Fibroblast of upper back skin (primary cell): ENCODE measurements around the gene HSD3B7.
"Not testable (repeated sequence)": the region's sequence is repeated elsewhere in the genome, so short reads cannot be mapped to it uniquely, and the experiment has no call there.

Experiments
- DNase-seq: peaks from one replicate; pipeline ENCODE4 v3.0.0-alpha.2; 2013

The HSD3B7 gene

DNA sequence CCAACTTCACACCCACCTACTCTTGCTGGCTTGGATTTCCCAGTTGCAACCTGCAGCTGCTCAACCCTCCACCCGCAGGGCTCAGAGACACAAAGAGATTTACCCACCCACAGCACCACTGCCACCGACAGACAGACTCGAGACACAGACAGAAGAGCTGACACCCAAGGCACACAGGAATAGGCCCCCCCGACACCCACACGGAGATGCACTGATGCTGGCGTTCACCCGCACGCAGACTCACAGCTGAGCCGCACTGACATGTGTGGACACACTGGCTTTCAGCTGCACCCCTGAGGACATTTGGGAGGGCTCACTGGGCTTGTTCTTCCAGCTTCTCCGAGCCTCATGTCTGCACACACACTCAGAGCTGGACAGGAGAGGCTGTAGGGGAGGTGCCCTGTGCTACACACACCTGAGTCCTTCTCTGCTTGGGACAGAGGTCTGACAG is 17.3 kb downstream of the HSD3B7 start:
- no peak for DNase-seq

DNA sequence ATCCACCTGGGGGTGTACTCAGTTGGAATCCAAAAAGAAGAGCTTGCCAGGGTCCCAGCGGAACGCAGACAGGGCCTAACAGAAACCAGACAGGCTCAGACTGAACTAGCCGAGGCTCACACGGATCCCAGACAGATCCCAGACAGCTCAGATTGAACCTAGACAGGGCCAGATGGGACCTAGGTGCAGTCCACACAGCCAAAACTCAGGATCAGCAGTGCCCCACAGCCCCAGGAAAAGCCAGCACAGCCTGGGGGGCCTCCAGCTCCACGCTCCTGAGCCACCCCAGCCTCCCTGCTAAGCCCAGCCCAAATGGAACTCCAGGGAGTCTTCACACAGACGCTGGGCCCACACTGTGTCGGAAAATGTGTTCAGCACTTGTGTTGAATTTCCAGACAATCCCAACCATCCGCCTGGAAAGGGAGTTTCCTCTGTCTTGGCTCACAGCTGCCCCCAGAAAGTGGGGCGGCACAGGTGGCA is 17.9 kb downstream of the HSD3B7 start:
- peak; percentile 61 for DNase-seq

DNA sequence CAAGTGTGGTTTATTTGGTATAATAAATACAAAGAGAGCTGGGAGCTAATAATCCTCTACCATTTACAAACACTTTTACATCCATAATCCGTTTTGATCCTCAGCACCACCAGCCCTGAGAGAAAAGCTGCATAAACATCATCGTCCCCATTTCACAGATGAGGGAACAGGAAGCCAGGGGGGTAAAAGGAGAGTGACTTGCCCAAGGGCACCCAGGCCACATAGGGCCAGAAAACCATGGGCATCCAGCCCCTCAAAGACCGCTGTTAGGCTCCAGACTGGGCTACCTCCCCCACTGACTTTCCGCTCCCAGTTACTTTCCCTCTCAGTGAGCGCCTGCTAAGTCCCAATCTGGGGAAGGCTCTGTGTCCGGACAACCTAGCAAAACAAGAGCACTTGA is 18.7 kb downstream of the HSD3B7 start:
- DNase-seq, result no peak

DNA sequence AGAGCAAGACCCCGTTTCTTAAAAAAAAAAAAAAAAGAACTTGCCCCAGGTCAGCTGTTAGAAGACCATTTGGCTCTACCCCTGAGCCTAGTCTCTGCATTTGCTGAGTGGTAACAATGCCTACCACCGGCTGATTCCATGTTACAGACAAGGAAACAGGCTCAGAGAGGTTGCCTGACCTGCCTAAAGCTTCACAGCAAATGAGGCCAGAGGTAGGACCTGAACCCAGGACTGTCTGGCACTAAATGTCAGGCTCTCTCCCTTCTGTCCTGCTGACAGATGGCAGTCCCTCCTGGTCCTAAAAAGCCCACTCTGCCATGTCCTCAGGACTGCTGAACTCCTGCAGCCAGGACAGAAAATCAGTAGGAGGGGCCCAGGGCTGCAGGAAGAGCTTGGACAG is 19.7 kb downstream of the HSD3B7 start:
- DNase-seq, result no peak

DNA sequence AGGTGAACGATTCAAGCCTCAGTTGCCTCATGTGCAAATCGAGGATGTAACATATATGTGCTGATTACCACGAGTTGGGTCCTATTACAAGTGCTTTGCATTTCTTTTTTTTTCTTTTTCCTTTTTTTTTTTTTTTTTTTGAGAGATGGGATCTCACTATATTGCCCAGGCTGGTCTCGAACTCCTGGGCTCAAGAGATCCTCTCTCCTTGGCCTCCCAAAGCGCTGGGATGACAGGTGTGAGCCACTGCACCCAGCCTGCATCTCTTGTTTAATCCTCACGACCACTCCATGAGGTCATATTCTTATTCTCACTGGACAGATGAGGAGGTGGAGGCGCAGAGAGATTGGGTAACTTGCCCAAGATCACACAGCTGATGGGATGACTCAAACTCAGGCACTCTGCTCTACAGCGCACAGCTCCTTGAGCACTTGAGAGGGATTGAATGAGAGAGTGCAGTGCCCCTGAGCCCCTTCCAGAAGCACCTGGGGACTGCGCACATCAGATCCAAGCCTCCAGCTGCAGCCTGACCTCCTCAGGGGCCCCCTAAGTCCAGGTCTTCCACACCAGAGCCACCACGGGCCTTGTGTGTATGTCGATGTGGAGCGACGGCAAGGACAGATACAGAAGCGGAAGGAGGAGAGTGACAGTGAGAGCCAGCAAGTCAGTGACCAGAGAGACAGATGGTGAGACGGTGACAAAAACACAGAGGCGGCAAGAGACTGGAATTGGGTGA is 20.5 kb downstream of the HSD3B7 start:
- no peak for DNase-seq

DNA sequence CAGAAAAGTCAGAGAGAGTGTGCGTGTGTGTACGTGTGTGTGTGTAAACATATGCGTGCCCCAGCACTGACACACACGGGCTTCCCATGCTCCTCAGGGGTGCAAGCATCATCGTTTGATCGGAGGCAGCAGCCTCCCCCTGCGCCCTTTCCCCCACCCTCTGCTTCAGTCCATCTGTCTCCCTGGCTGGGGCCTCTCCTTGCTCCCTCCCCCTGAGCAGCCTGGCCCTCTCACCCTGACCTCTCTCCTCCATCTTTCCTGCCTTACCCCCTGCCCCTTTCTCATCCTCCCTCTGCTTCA is 21.0 kb downstream of the HSD3B7 start:
- no peak for DNase-seq

DNA sequence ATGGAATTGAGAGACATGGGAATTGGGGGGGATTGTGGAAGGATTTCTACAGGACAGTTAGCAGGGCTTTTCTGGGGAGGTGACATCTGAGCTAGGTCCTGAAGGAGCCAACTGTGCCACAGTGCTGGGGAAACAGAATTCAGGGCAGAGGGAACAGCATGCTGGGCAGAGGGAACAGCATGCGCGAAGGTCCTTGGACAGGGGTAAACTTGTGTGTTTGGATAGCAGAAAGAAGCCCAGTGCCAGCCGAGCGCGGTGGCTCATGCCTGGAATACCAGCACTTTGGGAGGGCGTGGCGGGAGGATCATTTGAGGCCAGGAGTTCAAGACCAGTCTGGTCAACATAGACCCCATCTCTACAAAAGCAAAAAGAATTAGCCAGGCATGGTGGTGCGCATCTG is 21.6 kb downstream of the HSD3B7 start:
- DNase-seq, result no peak

DNA sequence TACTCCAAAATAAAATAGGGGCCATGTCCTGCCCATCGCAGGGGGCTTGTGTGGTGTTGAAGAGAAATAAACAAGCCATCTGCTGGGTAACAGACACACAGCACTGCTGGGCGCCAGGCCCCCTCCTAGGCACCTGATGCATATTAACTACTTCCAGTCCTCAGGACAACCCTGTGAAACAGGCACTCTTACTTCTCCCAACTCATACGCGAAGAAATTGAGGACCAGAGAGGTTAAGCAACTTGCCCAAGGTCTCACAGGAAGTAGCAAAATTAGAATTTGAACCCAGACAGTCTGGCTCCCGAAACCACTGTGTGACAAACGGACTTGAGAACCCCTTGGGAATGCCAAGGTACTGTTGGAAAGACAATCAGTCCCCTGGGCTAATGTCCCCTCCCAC is 22.7 kb downstream of the HSD3B7 start:
- no peak for DNase-seq

DNA sequence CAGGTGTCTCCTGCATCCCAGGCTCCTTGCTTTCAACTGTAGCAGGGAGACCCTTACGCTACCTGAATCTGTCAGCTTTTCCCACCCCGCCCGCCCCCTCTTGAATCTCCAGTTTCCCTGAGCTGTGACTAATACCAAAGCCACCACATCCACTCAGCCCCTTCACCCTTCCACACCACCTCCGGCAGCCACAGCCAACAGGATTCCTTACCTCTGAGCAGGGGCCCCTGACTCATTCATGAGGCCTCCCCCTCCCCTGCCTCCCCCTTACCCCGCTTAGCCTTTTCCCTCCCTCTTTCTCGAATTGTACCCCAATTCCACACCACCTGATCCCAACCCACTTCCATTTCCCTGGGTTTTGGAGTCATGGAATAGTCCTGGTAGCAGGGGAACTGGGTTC is 23.1 kb downstream of the HSD3B7 start:
- peak; percentile 82 for DNase-seq

DNA sequence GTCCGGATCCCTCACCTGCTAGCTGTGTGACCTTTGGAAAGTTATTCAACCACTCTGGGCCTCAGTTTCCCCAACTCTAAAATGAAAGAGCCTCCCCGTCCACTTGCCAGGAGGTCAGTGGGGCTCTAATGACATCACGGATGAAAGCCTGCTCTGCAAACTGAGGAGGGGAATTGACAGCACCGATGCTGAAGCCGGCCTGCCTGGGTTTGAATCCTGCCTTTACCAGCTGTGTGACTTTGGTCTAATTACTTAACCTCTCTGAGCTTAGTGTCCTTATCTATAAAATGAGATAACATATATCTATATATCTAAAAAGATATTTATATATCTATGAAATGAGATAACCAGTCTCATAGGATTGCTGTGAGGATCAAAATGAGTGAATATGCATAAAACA is 23.5 kb downstream of the HSD3B7 start:
- DNase-seq, result no peak

DNA sequence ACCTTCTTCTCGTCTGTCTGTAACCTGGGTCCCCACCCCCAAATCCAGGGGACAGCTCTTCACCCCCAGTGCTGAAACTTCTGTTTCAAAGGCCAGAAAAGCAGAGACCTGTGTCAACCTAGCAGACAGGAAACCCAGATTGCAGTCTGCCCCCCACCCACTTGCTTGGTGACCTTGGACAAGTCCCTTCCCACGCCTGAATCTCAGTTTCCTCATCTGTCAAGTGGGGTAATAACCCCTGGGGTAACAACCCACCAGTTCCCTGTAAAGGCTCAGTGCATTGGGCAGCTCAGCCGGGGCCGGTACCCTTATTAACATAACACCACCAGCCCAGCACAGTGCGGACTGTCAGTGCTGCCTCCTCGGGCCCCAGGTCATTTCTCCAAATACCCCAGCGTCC is 24.1 kb downstream of the HSD3B7 start:
- no peak for DNase-seq

DNA sequence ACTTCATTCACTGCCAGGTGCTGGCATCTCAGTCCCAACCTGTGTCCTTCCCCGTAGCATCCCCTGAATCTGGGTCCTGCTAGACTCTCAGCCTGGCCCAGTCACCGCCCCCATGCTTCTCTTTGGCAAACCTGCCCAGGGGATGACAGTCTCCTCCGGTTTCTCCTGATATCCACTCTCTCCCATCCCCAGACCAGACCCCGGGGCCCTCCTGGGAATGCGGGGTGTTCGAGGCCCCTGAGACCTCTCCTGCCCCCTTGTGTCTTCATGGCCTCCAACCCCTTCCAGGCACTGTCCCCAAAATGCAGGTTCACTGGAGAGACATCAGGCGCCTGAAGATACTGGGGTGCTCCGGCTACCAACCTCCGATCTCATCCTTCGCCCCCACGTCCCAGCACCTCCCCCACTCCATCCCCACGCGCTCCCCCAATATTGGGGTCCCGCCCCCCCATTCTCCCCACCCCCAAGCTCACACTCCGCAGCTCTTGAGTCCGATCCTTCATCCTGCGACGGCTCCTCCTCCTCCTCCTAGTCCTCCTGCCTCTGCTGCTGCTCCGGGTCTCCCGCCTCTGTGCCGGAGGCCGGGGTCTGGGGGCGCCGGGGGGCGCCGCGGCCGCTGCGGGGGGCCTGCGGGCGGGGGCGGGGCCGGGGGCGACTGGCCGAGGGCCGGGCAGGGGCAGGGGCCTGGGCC is 25.0 kb downstream of the HSD3B7 start:
- DNase-seq, result no peak

DNA sequence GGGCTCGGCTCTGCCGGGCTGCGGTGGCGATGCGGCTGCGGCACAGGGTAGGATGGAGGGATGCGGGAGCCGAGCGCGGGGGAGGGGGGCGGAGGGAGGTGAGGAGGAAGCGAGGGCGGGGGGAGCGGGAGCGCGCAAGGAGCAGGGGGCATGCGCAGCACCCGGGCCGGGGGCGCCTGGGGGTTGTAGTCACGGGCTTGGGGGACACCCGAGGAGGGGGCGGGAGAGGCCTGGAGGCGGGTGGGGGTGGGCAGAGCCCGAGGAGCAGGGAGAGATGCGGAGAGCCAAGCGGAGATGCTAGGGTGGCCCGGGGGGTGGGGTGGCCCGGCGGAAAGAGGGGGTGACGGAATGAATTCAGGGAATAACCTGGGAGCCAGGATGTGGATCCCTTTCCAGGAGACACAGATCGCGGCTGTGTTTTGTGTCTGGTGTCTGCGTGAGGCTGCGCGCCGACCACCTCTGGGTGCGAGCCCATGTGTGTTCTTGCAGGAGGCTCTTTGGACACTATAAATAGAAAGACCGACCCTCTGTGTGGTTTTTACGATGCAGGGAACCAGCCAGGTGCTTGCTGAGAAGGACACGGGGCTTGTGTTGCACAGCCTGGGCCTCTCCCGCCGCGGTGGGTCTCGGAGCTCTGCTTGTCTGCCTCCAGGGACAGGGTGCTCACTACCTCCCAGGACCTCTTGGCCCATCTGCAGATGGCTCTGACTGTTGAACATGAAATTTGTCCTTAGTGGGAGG is 25.7 kb downstream of the HSD3B7 start, which contains the start of gene STX1B:
TSS of gene STX1B (minus strand) at position 54 of the 741 bp plus-strand sequence. CDS start 242 bp downstream, outside the sequence.
- DNase-seq, result peak; percentile 55

DNA sequence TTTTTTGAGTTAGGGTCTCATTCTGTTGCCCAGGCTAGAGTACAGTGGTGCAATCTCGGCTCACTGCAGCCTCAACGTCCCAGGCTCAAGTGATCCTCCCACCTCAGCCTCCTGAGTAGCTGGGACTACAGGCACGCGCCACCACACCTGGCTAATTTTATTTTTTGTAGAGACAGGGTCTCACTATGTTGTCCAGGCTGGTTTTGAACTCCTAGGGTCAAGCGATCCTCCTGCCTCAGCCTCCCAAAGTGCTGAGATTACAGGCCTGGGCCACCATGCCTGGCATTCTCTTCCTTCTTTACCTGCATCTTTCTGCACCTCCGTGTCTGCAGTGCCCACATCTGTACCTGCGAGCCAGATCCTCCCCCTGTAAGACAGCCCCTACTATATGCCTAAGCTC is 26.8 kb downstream of the HSD3B7 start:
- not testable (repeated sequence) for DNase-seq

DNA sequence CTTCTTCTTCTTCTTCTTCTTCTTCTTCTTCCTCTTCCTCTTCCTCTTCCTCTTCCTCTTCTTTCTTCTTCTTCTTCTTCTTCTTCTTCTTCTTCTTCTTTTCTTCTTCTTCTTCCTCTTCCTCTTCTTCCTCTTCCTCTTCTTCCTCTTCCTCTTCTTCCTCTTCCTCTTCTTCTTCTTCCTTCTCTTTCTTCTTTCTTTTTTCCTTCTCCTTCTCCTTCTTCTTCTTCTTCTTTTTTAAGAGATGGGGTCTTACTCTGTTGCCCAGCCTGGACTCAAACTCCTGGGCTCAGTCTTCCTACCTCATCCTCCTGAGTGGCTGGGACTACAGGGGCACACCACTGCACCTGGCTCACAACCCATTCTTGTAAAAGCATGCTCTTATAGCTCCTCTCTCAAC is 28.3 kb downstream of the HSD3B7 start:
- DNase-seq, result not testable (repeated sequence)

DNA sequence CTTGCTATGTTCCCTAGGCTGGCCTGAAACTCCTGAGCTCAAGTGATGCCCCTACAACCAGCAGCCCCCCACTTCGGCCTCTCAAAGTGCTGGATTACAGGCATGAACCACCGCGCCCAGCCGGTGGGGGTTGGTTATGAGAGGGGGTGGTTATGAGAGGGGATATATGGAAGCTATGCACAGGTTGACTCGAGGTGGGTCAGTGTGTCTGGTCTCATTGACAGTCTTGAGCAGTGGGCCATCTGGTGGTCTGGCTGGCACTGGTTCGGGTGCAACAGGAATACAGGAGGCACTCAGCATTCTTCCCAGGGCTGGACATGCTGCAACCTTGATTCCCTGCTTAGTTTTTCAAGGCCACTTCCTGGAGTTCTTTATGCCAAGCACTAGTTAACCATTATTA is 31.0 kb downstream of the HSD3B7 start:
- DNase-seq, result no peak

DNA sequence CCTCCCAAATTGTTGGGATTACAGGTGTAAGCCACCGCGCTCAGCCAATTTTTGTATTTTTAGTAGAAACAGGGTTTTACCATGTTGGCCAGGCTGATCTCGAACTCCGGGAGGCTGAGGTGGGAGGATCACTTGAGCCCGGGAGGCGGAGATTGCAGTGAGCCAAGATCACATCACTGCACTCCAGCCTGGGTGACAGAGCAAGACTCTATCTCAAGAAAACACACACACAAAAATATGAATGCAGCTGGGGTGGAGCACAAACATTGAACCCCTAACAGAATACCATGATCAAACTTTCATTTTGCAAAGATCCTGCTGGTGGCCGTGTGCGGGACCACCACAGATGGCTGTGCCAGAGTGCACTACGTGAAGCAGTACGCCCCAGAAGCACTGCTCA is 32.7 kb downstream of the HSD3B7 start:
- DNase-seq, result not testable (repeated sequence)

DNA sequence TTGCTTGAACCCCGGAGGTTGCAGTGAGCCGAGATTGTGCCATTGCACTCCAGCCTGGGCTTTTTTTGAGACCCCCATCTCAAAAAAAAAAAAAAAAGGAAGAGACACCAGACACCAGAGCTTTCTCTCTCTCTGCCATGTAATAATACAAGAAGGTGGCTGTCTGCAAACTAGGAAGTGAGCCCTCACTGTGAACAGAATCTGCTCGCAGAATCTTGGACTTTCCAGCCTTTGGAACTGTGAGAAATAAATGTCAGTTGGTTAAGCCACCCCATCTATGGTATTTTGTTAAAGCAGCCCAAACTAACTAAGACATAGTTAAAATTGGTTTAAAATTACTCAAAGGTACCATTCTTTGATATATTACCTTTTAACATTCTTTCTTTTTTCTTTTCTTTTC is 35.5 kb downstream of the HSD3B7 start:
- no peak for DNase-seq

DNA sequence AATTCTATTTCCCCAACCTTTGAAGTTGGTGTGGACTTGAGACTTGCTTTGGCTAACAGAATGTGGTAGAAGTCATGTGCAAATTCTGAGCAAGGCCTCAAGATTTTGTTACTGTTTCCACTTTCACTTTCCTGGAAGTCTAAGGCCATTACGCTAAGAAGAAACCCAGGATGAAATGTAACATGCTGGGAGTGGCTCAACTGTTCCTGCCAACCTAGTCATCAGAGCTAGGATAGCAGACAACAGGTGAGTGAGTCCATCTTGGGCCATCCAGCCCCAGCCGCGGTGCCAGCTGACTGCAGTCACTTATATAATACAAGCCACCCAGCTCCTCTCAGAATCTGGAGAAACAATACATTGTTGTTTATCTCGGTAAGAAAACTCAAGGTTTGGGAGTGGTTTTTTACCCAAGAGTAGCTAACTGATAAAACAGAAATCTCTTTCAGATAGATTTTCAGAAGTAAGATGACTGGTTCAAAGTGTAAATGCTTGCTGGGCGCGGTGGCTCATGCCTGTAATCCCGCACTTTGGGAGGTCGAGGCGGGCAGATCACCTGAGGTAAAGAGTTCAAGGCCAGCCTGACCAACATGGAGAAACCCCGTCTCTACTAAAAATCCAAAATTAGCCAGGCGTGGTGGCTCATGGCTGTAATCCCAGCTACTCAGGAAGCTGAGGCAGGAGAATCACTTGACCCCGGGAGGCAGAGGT is 37.7 kb downstream of the HSD3B7 start:
- DNase-seq, result no peak

DNA sequence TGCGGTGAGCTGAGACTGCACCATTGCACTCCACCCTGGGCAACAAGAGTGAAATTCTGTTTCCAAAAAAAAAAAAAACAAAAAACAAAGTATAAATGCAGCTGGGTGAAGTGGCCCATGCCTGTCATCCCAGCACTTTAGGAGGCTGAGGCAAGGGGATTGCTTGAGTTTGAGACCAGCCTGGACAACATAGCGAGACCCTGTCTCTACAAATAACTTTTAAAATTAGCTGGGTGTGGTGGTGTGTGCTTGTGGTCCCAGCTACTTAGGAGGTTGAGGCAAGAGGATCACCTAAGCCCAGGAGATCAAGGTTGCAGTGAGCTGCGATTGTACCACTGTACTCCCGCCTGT is 38.2 kb downstream of the HSD3B7 start:
- no peak for DNase-seq

DNA sequence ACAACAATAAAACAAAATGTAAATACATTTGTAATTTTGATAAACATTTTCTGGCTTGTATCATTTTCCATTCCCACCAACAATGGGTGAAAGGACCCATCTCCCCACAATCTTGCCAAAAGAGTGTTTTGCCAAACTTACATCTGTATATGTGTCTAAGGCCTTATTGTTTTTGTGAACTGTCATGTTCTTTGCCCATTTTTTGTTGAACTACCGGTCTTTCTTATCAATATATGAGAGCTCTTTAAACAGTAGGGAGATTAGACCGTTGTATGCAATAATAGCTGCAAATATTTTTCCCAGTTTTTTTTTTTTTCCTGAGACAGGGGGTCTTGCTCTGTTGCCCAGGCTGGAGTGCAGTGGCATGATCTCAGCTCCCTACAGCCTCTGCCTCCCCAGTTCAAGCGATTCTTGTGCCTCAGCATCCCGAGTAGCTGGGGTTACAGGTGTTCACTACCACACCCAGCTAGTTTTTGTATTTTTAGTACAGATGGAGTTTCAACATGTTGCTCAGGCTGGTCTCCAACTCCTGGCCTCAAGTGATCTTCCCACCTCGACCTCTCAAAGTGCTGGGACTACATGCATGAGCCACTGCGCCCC is 38.7 kb downstream of the HSD3B7 start:
- DNase-seq, result no peak

DNA sequence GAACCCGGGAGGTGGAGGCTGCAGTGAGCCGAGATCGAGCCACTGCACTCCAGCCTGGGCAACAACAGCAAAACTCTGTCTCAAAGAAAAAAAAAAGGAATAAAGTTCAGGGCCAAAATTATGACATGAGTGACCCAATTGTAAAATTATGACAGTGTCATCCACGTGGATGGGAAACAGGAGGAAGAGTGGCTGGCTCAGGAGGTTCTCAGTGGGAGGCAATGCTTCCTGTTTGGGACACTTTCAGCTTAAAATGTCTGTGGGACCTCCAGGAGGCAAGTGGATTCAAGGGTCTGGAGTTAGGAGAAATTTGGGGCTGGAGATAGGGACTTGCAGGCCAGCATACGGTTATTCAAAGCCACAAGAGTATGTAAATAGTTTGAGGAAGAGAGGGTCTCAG is 40.3 kb downstream of the HSD3B7 start:
- no peak for DNase-seq

DNA sequence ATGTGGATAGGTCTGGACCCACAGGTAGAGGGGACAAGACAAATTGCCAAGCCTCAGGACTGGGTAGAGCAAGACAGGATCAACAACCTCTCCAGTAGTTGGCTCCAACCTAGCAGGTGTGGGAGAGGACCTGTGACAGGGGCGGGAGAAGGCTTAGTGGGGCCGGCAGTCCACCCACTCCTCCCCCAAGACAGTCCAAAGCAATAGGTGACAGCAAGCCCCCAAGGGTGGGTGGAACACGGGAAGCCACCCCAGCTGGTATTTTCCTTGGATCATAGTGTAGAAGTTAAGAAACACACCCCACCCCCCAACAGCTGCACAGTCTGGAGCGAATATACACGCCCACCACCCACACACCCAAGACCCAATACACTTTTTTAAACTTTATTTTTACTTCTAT is 44.3 kb downstream of the HSD3B7 start:
- DNase-seq, result no peak
